Activated gamma-delta T cell (primary cell): ENCODE results near the gene RAB25.

ENCODE experiments used
- DNase-seq: peaks from one replicate; lab custom pipeline; 2025; lab: John Stamatoyannopoulos, UW

RAB25 gene

DNA sequence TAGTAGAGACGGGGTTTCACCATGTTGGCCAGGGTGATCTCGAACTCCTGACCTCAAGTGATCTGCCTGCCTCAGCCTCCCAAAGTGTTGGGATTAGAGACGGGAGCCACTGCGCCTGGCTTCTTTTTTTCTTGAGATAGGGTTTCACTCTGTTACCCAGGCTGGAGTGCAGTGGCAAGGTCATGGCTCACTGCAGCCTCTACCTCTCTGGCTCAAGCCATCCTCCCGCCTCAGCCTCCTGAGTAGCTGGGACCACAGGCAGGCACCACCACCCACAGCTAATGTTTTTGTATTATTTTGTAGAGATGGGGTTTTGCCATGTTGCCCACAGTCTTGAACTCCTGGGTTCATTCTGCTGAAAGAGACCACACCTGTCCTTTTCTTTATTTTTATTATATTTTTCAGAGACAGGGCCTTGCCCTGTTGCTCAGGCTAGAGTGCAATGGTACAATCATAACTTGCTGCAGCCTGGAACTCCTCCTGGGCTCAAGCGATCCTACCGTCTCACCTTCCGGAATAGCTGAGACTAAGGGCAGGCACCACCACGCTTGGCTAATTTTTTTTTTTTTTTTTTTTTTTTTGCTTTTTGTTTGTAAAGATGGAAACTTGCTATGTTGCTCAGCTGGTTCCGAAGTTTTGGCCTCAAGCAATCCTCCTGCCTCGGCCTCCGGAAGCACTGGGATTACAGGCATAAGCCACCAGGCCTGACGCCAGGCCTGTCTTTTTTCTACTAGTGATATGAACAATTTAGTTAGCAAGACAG lies 56.6 kb downstream of the RAB25 start:
- no peak for DNase-seq

DNA sequence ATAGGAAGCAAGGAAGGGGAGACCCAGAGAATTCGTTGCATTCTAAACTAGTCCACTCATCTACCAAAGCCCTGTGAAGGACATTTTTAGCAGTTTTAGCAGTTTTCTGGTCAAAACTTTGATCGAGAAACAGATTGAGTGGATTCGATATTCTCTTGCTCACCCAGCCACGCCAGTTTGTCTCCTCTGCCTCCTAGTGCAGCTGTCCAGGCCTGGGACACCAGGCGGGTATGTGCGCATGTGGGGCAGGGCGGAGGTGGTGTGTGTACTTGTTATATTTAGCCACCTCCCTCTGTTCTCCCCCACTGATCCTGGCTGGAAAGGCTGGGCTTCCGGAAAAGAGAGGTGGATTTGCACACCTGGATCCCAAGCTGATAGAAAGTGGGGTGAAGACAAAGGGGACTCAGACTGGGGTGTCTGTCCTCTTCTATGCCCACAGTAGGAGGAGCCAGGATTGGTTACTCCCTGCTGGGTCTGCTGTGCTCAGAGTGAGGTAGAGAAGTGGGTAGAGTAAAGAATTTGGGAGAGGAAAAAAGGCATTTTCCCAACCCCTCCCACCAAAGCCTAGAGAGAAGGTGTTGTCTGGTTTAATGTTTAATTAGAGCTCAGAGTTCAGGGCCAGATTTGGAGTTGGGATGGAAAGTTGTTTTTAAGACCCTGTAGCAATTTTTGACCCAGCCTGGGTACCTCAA lies 57.4 kb downstream of the RAB25 start:
- no peak for DNase-seq

DNA sequence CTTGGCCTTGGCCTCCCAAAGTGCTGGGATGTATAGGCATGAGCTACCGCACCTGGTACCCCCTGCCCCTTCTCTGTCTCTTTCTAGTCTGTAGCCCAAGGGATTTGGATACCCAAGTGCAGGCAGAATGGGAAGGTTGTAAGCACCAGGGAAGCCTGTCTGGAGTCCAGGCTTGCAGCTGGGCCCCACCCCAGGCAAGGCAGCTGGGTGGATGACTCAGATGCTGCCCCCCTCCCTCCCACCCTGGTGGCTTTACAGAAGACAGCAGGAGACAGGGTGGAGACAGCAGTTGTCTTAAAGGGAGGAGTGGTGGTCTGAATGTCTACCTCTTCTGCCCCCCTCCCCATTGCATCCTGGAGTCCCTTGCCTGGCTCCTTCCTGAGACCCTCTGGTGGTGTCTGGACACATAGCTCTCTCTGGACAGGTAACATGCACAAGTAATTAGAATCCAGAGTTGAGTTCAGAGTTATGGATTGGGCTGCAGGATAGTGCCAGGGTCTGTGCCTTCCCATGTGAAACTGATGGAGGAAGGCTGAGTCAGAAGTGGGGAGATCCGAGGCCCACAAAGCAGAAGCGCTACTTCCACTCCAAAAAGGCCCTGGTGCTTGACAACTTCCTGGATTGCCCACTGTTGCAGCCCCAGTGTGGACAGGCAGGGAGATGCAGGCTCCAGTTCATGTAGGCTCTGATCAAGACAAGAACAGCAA lies 58.7 kb downstream of the RAB25 start:
- DNase-seq = no peak
